ENCODE results near the gene CDC37L1.
A peak's percentile ranks its signal among the peaks of the same experiment; 100 is the strongest.

CDC37L1 gene

DNA sequence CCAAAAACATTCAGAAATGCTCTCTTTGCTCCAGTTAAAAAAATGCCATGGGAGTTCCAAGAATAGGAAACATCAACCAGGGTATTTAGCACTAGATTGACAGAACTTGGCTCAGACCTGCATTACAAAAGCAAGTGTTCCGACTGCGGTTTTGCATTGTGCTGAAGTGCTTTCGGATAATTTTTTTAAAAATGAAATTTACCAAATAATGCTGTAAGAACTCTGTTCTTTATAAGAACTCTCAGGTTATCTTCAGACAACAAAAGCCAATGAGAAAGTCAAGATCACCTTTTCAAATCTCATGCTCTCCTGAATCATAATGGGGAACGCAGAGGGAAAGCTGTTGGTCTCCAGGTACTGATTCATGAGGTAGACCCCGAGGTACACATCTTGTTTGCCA, 17.8 kb upstream of the CDC37L1 start:
- Histone ChIP-seq H3K27ac (ENCODE audit: insufficient read depth in 1 of 2, low read depth in 1 of 2, low read length in 2 of 2, poor library complexity in 1 of 2, severe bottlenecking in 2 of 2) (no peak overlapping the region), H3K9me3 (ENCODE audit: control extremely low read depth in 1 of 5, control insufficient read depth in 4 of 5, insufficient read depth in 2 of 5, low read depth in 1 of 5, low read length in 4 of 5) (no peaks in the 10 kb centered on the region), H3K36me3 (ENCODE audit: control insufficient read depth in 4 of 4, insufficient read depth in 4 of 4, low read length in 3 of 4) (no peaks in the 10 kb centered on the region), H3K27me3 (replicated peaks in 2 of 5; ENCODE audit: control insufficient read depth in 4 of 5, insufficient read depth in 5 of 5, low read length in 4 of 5) (peaks cover 2 to 71% (median 11%) of the 10 kb centered on the region in 5 experiments), H3K4me1 (ENCODE audit: control extremely low read depth in 1 of 4, control insufficient read depth in 4 of 4, insufficient read depth in 4 of 4, low read length in 3 of 4) (peaks cover 8 to 31% (median 26%) of the 10 kb centered on the region in 4 experiments), H3K4me3 (ENCODE audit: control insufficient read depth in 1 of 7, extremely low read depth in 1 of 7, insufficient read depth in 4 of 7, low read depth in 2 of 7, low read length in 6 of 7) (peak overlapping the region in 6 of 7 experiments; percentile 40 to 82 (median 78))
- 0% methylated on average over 2 of the region's 5 CpGs for WGBS (ENCODE audit: insufficient coverage)
- CTCF ChIA-PET = interaction anchor here (1.2 kb wide), 1 partner anchor 131 kb away, joined by 4 read pairs; the partner anchor contains the start of gene RCL1
- POLR2A ChIA-PET = no interaction called here
- DNase-seq = peak in 2 of 3 donors; percentile 22 to 76

DNA sequence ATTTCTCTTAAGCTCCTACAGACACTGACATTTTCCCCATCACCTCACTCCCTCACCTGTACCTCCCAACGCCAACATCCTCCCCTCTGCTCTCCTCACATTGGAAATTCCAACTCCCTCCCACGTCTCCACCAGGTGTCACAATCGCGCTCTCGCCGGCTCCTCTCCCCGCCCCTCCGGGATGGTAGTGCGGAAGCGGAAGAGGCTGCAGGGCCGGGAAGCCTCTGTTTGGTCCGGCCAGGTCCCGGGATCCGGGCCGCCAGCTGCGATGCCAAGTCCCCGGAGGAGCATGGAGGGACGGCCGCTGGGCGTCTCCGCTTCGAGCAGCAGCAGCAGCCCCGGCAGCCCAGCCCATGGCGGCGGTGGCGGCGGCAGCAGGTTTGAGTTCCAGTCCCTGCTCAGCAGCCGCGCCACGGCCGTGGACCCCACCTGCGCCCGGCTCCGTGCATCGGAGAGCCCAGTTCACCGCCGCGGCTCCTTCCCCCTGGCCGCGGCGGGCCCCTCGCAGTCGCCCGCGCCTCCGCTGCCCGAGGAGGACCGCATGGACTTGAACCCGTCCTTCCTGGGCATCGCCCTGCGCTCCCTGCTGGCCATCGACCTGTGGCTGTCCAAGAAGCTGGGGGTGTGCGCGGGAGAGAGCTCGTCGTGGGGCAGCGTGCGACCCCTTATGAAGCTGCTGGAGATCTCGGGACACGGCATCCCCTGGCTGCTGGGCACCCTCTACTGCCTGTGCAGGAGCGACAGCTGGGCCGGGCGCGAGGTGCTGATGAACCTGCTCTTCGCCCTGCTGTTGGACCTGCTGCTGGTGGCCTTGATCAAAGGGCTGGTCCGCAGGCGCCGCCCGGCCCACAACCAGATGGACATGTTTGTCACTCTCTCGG, 17.0 kb upstream of the CDC37L1 start, which contains the start of gene PLPP6:
TSS of gene PLPP6 (plus strand) at position 187 of the 881 bp plus-strand sequence. CDS start at position 269, 82 bp downstream.
- Histone ChIP-seq H3K4me3 (ENCODE audit: control insufficient read depth in 1 of 7, extremely low read depth in 1 of 7, insufficient read depth in 4 of 7, low read depth in 2 of 7, low read length in 6 of 7) (peak within 1 kb of the TSS; percentile 40 to 82 (median 76)), H3K27ac (ENCODE audit: insufficient read depth in 1 of 2, low read depth in 1 of 2, low read length in 2 of 2, poor library complexity in 1 of 2, severe bottlenecking in 2 of 2) (no peak within 1 kb of the TSS), H3K9me3 (ENCODE audit: control extremely low read depth in 1 of 5, control insufficient read depth in 4 of 5, insufficient read depth in 2 of 5, low read depth in 1 of 5, low read length in 4 of 5) (no peaks in the 10 kb centered on the region), H3K27me3 (replicated peaks in 2 of 5; ENCODE audit: control insufficient read depth in 4 of 5, insufficient read depth in 5 of 5, low read length in 4 of 5) (peaks cover 2 to 71% (median 11%) of the 10 kb centered on the region in 5 experiments), H3K4me1 (ENCODE audit: control extremely low read depth in 1 of 4, control insufficient read depth in 4 of 4, insufficient read depth in 4 of 4, low read length in 3 of 4) (peaks cover 8 to 33% (median 28%) of the 10 kb centered on the region in 4 experiments), H3K36me3 (ENCODE audit: control insufficient read depth in 4 of 4, insufficient read depth in 4 of 4, low read length in 3 of 4) (no peaks in the 10 kb centered on the region)
- WGBS (ENCODE audit: insufficient coverage) = 3% methylated on average over 51 of the region's 70 CpGs
- ChIA-PET POLR2A (no interaction called here), CTCF (interaction anchor here (0.7 to 1.4 kb wide), 4 partner anchors 16 to 966 kb away, joined by 3 to 4 read pairs (median 4); partner anchors contain the start of gene RCL1)
- DNase-seq = peak; percentile 57 to 64 (median 63)

DNA sequence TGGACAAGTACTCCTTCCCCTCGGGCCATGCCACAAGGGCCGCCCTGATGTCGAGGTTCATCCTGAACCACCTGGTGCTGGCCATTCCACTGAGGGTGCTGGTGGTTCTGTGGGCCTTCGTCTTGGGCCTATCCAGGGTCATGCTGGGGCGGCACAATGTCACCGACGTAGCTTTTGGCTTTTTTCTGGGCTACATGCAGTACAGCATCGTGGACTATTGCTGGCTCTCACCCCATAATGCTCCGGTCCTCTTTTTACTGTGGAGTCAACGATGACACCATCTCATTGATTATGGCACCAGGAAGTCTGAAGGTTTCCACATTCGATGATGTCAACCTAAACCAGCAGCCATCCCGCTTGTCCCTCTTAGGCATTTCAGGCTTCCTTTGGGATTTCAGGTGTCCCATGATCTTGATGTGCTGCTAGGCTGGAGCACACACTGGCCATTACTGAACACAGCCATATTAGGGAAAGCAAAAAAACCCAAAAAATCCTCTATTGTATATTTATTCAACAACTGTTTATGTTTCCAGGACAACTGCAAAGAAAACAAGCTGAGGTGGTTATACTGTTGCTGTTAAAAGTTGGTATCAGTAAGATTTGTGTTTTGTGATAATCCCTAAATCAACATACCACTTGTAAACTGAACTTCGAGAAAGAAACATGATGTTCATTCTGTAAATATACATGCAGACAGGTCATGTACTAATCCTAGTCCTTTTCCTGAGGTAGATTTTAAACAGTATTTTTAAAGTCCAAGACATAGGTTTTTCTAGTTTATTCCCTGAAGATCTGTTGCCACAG, 16.2 kb upstream of the CDC37L1 start:
- Histone ChIP-seq H3K27ac (ENCODE audit: insufficient read depth in 1 of 2, low read depth in 1 of 2, low read length in 2 of 2, poor library complexity in 1 of 2, severe bottlenecking in 2 of 2) (no peak overlapping the region), H3K36me3 (ENCODE audit: control insufficient read depth in 4 of 4, insufficient read depth in 4 of 4, low read length in 3 of 4) (no peaks in the 10 kb centered on the region), H3K4me3 (ENCODE audit: control insufficient read depth in 1 of 7, extremely low read depth in 1 of 7, insufficient read depth in 4 of 7, low read depth in 2 of 7, low read length in 6 of 7) (peak overlapping the region in 6 of 7 experiments; percentile 40 to 82 (median 78)), H3K27me3 (replicated peaks in 2 of 5; ENCODE audit: control insufficient read depth in 4 of 5, insufficient read depth in 5 of 5, low read length in 4 of 5) (peaks cover 0 to 71% (median 13%) of the 10 kb centered on the region in 5 experiments), H3K4me1 (ENCODE audit: control extremely low read depth in 1 of 4, control insufficient read depth in 4 of 4, insufficient read depth in 4 of 4, low read length in 3 of 4) (peaks cover 8 to 33% (median 28%) of the 10 kb centered on the region in 4 experiments), H3K9me3 (ENCODE audit: control extremely low read depth in 1 of 5, control insufficient read depth in 4 of 5, insufficient read depth in 2 of 5, low read depth in 1 of 5, low read length in 4 of 5) (no peaks in the 10 kb centered on the region)
- DNase-seq = peak in 2 of 3 donors; percentile 39 to 42
- 69% methylated on average over 11 of the region's 13 CpGs for WGBS (ENCODE audit: insufficient coverage)
- POLR2A ChIA-PET = interaction anchor here (1.2 kb wide), 1 partner anchor 16 kb away, joined by 4 read pairs; the partner anchor contains the start of gene CDC37L1
- CTCF ChIA-PET = interaction anchor here (0.7 to 1.4 kb wide), 5 partner anchors 15 to 965 kb away, joined by 3 to 4 read pairs (median 3); partner anchors contain the start of gene RCL1

DNA sequence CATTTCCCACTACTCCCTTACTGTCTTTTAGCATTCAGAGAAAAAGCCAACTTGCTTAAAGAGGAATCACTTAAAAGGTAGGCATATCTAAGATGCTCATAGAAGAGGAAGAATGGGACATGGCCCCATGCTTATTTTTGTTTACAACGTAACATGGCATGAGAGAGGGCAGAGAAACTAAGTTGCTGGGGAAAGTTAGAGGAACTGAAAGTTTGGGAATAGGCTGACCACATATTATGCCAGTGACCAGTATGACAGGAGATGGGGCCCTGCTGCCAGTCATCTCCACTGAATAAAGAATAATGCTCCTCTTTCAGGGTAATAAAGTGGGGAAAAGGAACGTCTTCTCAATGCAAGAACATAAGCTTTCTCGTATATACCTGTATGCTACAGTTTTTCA, 15.4 kb upstream of the CDC37L1 start:
- 92% methylated on average over 2 of the region's 3 CpGs for WGBS (ENCODE audit: insufficient coverage)
- Histone ChIP-seq H3K36me3 (ENCODE audit: control insufficient read depth in 4 of 4, insufficient read depth in 4 of 4, low read length in 3 of 4) (no peaks in the 10 kb centered on the region), H3K9me3 (ENCODE audit: control extremely low read depth in 1 of 5, control insufficient read depth in 4 of 5, insufficient read depth in 2 of 5, low read depth in 1 of 5, low read length in 4 of 5) (no peaks in the 10 kb centered on the region), H3K27ac (ENCODE audit: insufficient read depth in 1 of 2, low read depth in 1 of 2, low read length in 2 of 2, poor library complexity in 1 of 2, severe bottlenecking in 2 of 2) (no peak overlapping the region), H3K4me3 (ENCODE audit: control insufficient read depth in 1 of 7, extremely low read depth in 1 of 7, insufficient read depth in 4 of 7, low read depth in 2 of 7, low read length in 6 of 7) (no peak overlapping the region), H3K4me1 (ENCODE audit: control extremely low read depth in 1 of 4, control insufficient read depth in 4 of 4, insufficient read depth in 4 of 4, low read length in 3 of 4) (peaks cover 8 to 33% (median 28%) of the 10 kb centered on the region in 4 experiments), H3K27me3 (replicated peaks in 2 of 5; ENCODE audit: control insufficient read depth in 4 of 5, insufficient read depth in 5 of 5, low read length in 4 of 5) (peaks cover 0 to 70% (median 13%) of the 10 kb centered on the region in 5 experiments)
- ChIA-PET POLR2A (interaction anchor here (1.2 kb wide), 1 partner anchor 16 kb away, joined by 4 read pairs; the partner anchor contains the start of gene CDC37L1), CTCF (interaction anchor here (0.8 to 1.4 kb wide), 6 partner anchors 11 to 44 kb away, joined by 3 to 4 read pairs (median 3); no protein-coding TSS in a partner anchor)
- no peak for DNase-seq

DNA sequence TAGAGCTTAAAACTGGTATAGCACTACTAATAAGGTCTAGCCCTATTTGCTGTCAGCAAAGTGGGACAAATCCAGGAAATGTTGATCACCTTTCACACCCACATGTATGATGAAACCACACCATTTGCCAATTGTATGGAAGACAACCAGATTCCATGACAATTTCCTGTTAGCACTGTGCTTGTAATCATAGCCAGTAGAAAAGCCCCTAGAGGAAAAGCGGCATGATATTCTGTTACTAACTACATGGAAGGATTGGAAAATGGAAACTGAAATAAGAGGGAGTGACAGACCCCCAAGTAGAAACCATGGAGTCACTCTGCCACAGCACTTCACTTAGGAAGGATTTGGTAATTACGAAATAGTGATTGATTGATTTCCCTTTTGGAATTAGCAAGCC, 14.0 kb upstream of the CDC37L1 start:
- CTCF ChIA-PET = interaction anchor here (0.6 to 2.1 kb wide), 8 partner anchors 9 to 1456 kb away, joined by 3 to 6 read pairs (median 4); partner anchors contain the start of gene CDC37L1
- no peak overlapping the region for H3K27ac ChIP-seq (ENCODE audit: insufficient read depth in 1 of 2, low read depth in 1 of 2, low read length in 2 of 2, poor library complexity in 1 of 2, severe bottlenecking in 2 of 2)
- no peak for DNase-seq

DNA sequence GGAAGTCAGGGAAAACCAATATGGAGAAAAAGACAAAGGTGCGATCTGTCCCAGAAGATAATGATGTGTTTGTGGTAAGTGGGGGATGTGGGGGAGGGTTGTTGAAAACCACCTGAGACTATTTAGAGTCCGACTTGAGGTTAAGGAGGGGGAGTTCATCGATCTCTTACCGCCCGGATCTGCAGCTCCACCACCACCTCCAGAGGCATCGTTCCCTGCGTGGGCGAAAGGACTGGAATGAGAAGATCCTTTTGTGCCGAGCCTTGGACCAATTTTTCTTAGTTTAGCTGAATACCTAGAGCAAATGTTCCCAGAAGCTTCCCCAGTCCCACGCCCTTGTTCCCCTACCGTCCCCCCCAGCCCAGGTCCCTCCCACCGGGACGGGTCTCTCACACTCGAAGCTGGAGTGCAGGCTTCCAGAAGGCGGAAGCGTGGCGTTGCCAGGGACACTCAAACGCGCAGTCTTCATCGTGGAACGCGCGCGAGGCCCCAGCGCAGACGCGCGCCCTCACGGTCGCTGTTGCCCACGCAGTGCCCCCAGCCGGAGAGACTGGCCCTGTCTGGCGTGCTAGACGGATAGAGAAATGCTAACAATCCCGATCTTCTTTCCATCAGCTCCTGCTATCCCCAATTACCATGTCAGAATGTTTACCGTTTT, 13.2 kb upstream of the CDC37L1 start, which contains the start of gene SPATA6L:
TSS of gene SPATA6L (minus strand) at position 439 of the 658 bp plus-strand sequence. CDS start at position 209, 230 bp downstream.
- Histone ChIP-seq H3K4me3 (ENCODE audit: control insufficient read depth in 1 of 7, extremely low read depth in 1 of 7, insufficient read depth in 4 of 7, low read depth in 2 of 7, low read length in 6 of 7) (peak within 1 kb of the TSS in 6 of 7 experiments; percentile 49 to 74 (median 64)), H3K27ac (ENCODE audit: insufficient read depth in 1 of 2, low read depth in 1 of 2, low read length in 2 of 2, poor library complexity in 1 of 2, severe bottlenecking in 2 of 2) (no peak within 1 kb of the TSS), H3K36me3 (ENCODE audit: control insufficient read depth in 4 of 4, insufficient read depth in 4 of 4, low read length in 3 of 4) (no peaks in the 10 kb centered on the region), H3K4me1 (ENCODE audit: control extremely low read depth in 1 of 4, control insufficient read depth in 4 of 4, insufficient read depth in 4 of 4, low read length in 3 of 4) (peaks cover 8 to 40% (median 32%) of the 10 kb centered on the region in 4 experiments), H3K27me3 (replicated peaks in 2 of 5; ENCODE audit: control insufficient read depth in 4 of 5, insufficient read depth in 5 of 5, low read length in 4 of 5) (peaks cover 0 to 81% (median 13%) of the 10 kb centered on the region in 5 experiments), H3K9me3 (ENCODE audit: control extremely low read depth in 1 of 5, control insufficient read depth in 4 of 5, insufficient read depth in 2 of 5, low read depth in 1 of 5, low read length in 4 of 5) (no peaks in the 10 kb centered on the region)
- under 1% methylated on average over 21 of the region's 36 CpGs for WGBS (ENCODE audit: insufficient coverage)
- DNase-seq = peak; percentile 47 to 66 (median 64)
- CTCF ChIA-PET = interaction anchor here (0.6 to 2.1 kb wide), 8 partner anchors 9 to 1455 kb away, joined by 3 to 10 read pairs (median 4); partner anchors contain the start of genes AK3 and CDC37L1
- POLR2A ChIA-PET = interaction anchor here (0.5 kb wide), 1 partner anchor 21 kb away, joined by 3 read pairs; no protein-coding TSS in a partner anchor

More for the DNA sequence above, 14.0 kb upstream of the CDC37L1 start:
- Histone ChIP-seq H3K4me1 (ENCODE audit: control extremely low read depth in 1 of 4, control insufficient read depth in 4 of 4, insufficient read depth in 4 of 4, low read length in 3 of 4) (peaks cover 8 to 34% (median 29%) of the 10 kb centered on the region in 4 experiments), H3K36me3 (ENCODE audit: control insufficient read depth in 4 of 4, insufficient read depth in 4 of 4, low read length in 3 of 4) (no peaks in the 10 kb centered on the region), H3K9me3 (ENCODE audit: control extremely low read depth in 1 of 5, control insufficient read depth in 4 of 5, insufficient read depth in 2 of 5, low read depth in 1 of 5, low read length in 4 of 5) (no peaks in the 10 kb centered on the region), H3K4me3 (ENCODE audit: control insufficient read depth in 1 of 7, extremely low read depth in 1 of 7, insufficient read depth in 4 of 7, low read depth in 2 of 7, low read length in 6 of 7) (no peak overlapping the region), H3K27me3 (replicated peaks in 2 of 5; ENCODE audit: control insufficient read depth in 4 of 5, insufficient read depth in 5 of 5, low read length in 4 of 5) (peaks cover 0 to 76% (median 13%) of the 10 kb centered on the region in 5 experiments)
- WGBS (ENCODE audit: insufficient coverage) = 100% methylated on average over 1 of the region's 2 CpGs
- POLR2A ChIA-PET = no interaction called here
